Endothelial cell of umbilical vein (primary cell): ENCODE measurements around the gene KRT74. TPM values are rescaled to one million over a fixed set of nuclear protein-coding genes. Genes with fewer than 3 reads are reported as not detected.

Experiments
- BruUV-seq: library from RNA; stranded (reverse); fragments of 400-500 nt; replicated peaks from 2 replicates; lab custom pipeline; 2021; lab: Mats Ljungman, UMichigan
- CTCF ChIA-PET: fragments of 300-600, 350-600 bp; sonication (Branson Sonifier 250); formaldehyde crosslinking; loops from one replicate; lab custom pipeline; 2021; ENCODE audit warnings: antibody characterized with exemption, inconsistent platforms; lab: Charles Lee
- POLR2A ChIA-PET: fragments of 300-600, 350-600 bp; sonication (Branson Sonifier 250); formaldehyde crosslinking; loops from one replicate; lab custom pipeline; 2021; ENCODE audit warnings: antibody characterized with exemption, inconsistent platforms; lab: Charles Lee
- DNase-seq: peaks from one replicate; pipeline ENCODE4 v3.0.0-alpha.2; 2011; ENCODE audit warnings: low read depth, low spot score
- FAIRE-seq: peaks from 2 replicates; lab custom pipeline; 2011; peaks lifted over from hg19 to GRCh38; lab: Jason Lieb, UNC
- H2AFZ ChIP-seq: 2 replicates; pipeline ENCODE4 v1.6.0; 2012; ENCODE audit warnings: low read depth, low read length, control low read depth, inconsistent platforms
- H3K27ac ChIP-seq: 2 replicates; pipeline ENCODE4 v1.5.1; 2011; ENCODE audit warnings: low read depth, mild to moderate bottlenecking, control low read depth, low read length, moderate library complexity; ENCODE audit not compliant: insufficient read depth
- H3K27me3 ChIP-seq, 2 experiments: 2 replicates each; pipeline versions ENCODE4 v1.6.0 to v1.6.1; 2011; ENCODE audit warnings: low read length in 2 of 2, mixed read lengths in 1 of 2; ENCODE audit not compliant: control insufficient read depth in 2 of 2, insufficient read depth in 2 of 2
- H3K36me3 ChIP-seq, 2 experiments: 2 replicates in 1 of 2; 3 replicates in 1 of 2; pipeline ENCODE4 v1.5.1; 2011; ENCODE audit warnings: low read length in 2 of 2, mild to moderate bottlenecking in 1 of 2, moderate library complexity in 1 of 2; ENCODE audit not compliant: control insufficient read depth in 2 of 2, insufficient read depth in 2 of 2; ENCODE audit errors: extremely low read depth in 1 of 2
- H3K4me1 ChIP-seq: 3 replicates; pipeline ENCODE4 v1.5.1; 2011; ENCODE audit warnings: mild to moderate bottlenecking, low read length; ENCODE audit not compliant: control insufficient read depth, insufficient read depth; ENCODE audit errors: extremely low read depth
- H3K4me2 ChIP-seq: 2 replicates; pipeline ENCODE4 v1.6.1; 2011; ENCODE audit warnings: low read length, control low read depth, mixed read lengths; ENCODE audit not compliant: insufficient read depth
- H3K4me3 ChIP-seq, 3 experiments: fragments of 200-600 bp in 1 of 3; sonication (generic), shearing (Covaris generic) in 1 of 3; replicated peaks in 1 of 3; 2 replicates each; pipeline ENCODE4 v1.5.1; 2011 to 2016; ENCODE audit warnings: control low read depth in 3 of 3, low read length in 3 of 3, mild to moderate bottlenecking in 2 of 3, inconsistent platforms in 1 of 3, low read depth in 1 of 3, moderate library complexity in 1 of 3; ENCODE audit not compliant: insufficient read depth in 1 of 3
- H3K79me2 ChIP-seq: 2 replicates; pipeline ENCODE4 v1.6.0; 2012; ENCODE audit warnings: low read length, inconsistent platforms; ENCODE audit not compliant: control insufficient read depth, insufficient read depth
- H3K9ac ChIP-seq: replicated peaks from 2 replicates; pipeline ENCODE3; 2011; ENCODE audit warnings: low read length, control low read depth; ENCODE audit not compliant: insufficient read depth; ENCODE audit errors: extremely low read depth
- H3K9me1 ChIP-seq: replicated peaks from 3 replicates; pipeline ENCODE4 v1.6.0; 2011; ENCODE audit warnings: mild to moderate bottlenecking, low read length; ENCODE audit not compliant: control insufficient read depth, insufficient read depth; ENCODE audit errors: extremely low read depth
- H3K9me3 ChIP-seq: replicated peaks from 2 replicates; pipeline ENCODE4 v1.5.1; 2012; ENCODE audit warnings: low read length, inconsistent platforms; ENCODE audit not compliant: control insufficient read depth, insufficient read depth
- H4K20me1 ChIP-seq: replicated peaks from 2 replicates; pipeline ENCODE3; 2011; ENCODE audit warnings: mild to moderate bottlenecking, low read length; ENCODE audit not compliant: control insufficient read depth, insufficient read depth; ENCODE audit errors: extremely low read depth
- EZH2 ChIP-seq: IDR thresholded peaks from 2 replicates; pipeline ENCODE4 v1.6.1; 2012; ENCODE audit warnings: borderline replicate concordance, low read depth, mild to moderate bottlenecking, moderate library complexity, low read length, inconsistent platforms; ENCODE audit not compliant: severe bottlenecking
- FOS ChIP-seq: IDR thresholded peaks from 2 replicates; pipeline ENCODE4 v1.6.1; 2011; ENCODE audit warnings: mild to moderate bottlenecking, low read length, moderate library complexity, borderline replicate concordance; ENCODE audit not compliant: insufficient read depth
- GATA2 ChIP-seq: IDR thresholded peaks from 2 replicates; pipeline ENCODE4 v1.7.0; 2011; ENCODE audit warnings: low read depth, mild to moderate bottlenecking, moderate library complexity, mixed read lengths, low read length; ENCODE audit not compliant: insufficient read length, insufficient read depth
- JUN ChIP-seq: IDR thresholded peaks from 2 replicates; pipeline ENCODE4 v1.6.1; 2011; ENCODE audit warnings: borderline replicate concordance, low read depth; ENCODE audit not compliant: insufficient read length, insufficient read depth
- MYC ChIP-seq: IDR thresholded peaks from one replicate; pipeline ENCODE4 v1.6.1; 2011; ENCODE audit warnings: mild to moderate bottlenecking, low read depth, low read length
- POLR2A ChIP-seq: IDR thresholded peaks from 2 replicates; pipeline ENCODE4 v1.6.1; 2012; ENCODE audit warnings: low read depth, mild to moderate bottlenecking, control low read depth, low read length
- POLR2AphosphoS5 ChIP-seq: IDR thresholded peaks from 2 replicates; pipeline ENCODE4 v1.6.1; 2012; ENCODE audit warnings: low read depth, mild to moderate bottlenecking, control low read depth, low read length, moderate library complexity; ENCODE audit not compliant: insufficient read depth
- dilution Hi-C: fragments of 300-500 bp; cut with MboI; formaldehyde crosslinking; loops from one replicate; pipeline ENCODE4 v1.15.0; 2019; ENCODE audit warnings: low sequenced_read_pairs; ENCODE audit not compliant: extremely low pct_ligation_motif_present
- intact Hi-C: fragments of 100-400 bp; cut with micrococcal nuclease; formaldehyde crosslinking; loops from one replicate; pipeline ENCODE4 v1.10.0; 2022
- polyA plus RNA-seq, 4 experiments: library from polyadenylated mRNA; depleted of rRNA in 3 of 4; stranded (reverse) in 3 of 4; unstranded in 1 of 4; fragments of >200 nt; gene quantifications; 2 replicates each; pipeline versions ENCODE4 v1.2.1 to v1.2.3, GENCODE V29; 2011 to 2012; ENCODE audit warnings: missing spikeins in 1 of 4
- total RNA-seq: library from RNA; stranded (reverse); gene quantifications from 2 replicates; pipeline ENCODE4 v1.2.3, GENCODE V29; 2021
- TF ChIP-seq, protein P1 (sequence below): IDR thresholded peaks from 2 replicates; pipeline ENCODE4 v1.6.1; 2011; ENCODE audit not compliant: insufficient read depth, insufficient read length
- TF ChIP-seq, protein P2 (sequence below), 2 donors: IDR thresholded peaks; 1 replicate in 1 of 2; 2 replicates in 1 of 2; pipeline ENCODE4 v1.5.1; 2011; ENCODE audit warnings: low read length in 2 of 2, mild to moderate bottlenecking in 2 of 2, moderate library complexity in 2 of 2, control low read depth in 1 of 2, inconsistent platforms in 1 of 2, low read depth in 1 of 2; ENCODE audit not compliant: insufficient read depth in 1 of 2; ENCODE audit errors: extremely low read depth in 1 of 2

Gene KRT74
- total and polyA plus RNA-seq, 2 donors (not counting 3 experiments of a cell fraction or from before 2014, with no cell fraction given): not detected

DNA sequence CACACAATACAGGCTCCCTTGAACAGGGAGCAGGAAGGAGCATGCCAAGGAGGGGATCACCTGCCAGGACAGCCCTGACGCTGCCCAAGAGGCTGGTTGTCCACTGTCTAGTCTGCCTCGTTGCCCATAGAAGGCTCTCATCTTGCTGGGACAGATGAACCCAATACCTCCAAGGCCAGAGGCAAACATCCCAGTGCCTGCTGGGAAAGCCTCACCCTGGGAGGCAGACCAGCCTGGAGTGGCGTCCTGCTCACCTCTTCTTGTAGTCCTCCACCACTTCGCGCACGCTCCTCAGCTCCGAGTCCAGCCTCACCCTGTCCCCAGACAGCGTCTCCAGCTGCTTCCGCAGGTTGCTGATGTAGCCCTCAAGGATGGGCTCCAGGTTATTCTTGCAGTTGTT is 42.3 kb upstream of the KRT74 start:
- dilution Hi-C loops: no loop called here
- Histone ChIP-seq H3K9me1 (no peaks in the 10 kb centered on the region), H3K27me3 (no peaks in the 10 kb centered on the region), H3K36me3 (no peaks in the 10 kb centered on the region), H3K4me2 (no peak overlapping the region), H3K9ac (no peak overlapping the region), H3K9me3 (no peaks in the 10 kb centered on the region), H2AFZ (no peak overlapping the region), H3K4me1 (no peaks in the 10 kb centered on the region), H3K79me2 (no peaks in the 10 kb centered on the region), H4K20me1 (no peaks in the 10 kb centered on the region), H3K4me3 (no peak overlapping the region), H3K27ac (no peak overlapping the region)
- DNase-seq (no peak), FAIRE-seq (no peak)
- no TSS peak for BruUV-seq
- ChIA-PET CTCF (no interaction called here), POLR2A (no interaction called here)
- intact Hi-C loops: no loop called here
- TF ChIP-seq POLR2AphosphoS5 (no peak), GATA2 (no peak), JUN (no peak), FOS (no peak), POLR2A (no peak), MYC (no peak), EZH2 (no peak)
- TF ChIP-seq, protein P1, sequence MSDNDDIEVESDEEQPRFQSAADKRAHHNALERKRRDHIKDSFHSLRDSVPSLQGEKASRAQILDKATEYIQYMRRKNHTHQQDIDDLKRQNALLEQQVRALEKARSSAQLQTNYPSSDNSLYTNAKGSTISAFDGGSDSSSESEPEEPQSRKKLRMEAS: no peak
- TF ChIP-seq, protein P2, sequence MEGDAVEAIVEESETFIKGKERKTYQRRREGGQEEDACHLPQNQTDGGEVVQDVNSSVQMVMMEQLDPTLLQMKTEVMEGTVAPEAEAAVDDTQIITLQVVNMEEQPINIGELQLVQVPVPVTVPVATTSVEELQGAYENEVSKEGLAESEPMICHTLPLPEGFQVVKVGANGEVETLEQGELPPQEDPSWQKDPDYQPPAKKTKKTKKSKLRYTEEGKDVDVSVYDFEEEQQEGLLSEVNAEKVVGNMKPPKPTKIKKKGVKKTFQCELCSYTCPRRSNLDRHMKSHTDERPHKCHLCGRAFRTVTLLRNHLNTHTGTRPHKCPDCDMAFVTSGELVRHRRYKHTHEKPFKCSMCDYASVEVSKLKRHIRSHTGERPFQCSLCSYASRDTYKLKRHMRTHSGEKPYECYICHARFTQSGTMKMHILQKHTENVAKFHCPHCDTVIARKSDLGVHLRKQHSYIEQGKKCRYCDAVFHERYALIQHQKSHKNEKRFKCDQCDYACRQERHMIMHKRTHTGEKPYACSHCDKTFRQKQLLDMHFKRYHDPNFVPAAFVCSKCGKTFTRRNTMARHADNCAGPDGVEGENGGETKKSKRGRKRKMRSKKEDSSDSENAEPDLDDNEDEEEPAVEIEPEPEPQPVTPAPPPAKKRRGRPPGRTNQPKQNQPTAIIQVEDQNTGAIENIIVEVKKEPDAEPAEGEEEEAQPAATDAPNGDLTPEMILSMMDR (IDR thresholded peaks at IDR 0.05; ENCODE audit: extremely low read depth in 1 of 2, insufficient read depth in 1 of 2, low read depth in 1 of 2, low read length in 2 of 2): no peak
